Measurements from ENCODE around the gene TAAR2.

Gene TAAR2

DNA sequence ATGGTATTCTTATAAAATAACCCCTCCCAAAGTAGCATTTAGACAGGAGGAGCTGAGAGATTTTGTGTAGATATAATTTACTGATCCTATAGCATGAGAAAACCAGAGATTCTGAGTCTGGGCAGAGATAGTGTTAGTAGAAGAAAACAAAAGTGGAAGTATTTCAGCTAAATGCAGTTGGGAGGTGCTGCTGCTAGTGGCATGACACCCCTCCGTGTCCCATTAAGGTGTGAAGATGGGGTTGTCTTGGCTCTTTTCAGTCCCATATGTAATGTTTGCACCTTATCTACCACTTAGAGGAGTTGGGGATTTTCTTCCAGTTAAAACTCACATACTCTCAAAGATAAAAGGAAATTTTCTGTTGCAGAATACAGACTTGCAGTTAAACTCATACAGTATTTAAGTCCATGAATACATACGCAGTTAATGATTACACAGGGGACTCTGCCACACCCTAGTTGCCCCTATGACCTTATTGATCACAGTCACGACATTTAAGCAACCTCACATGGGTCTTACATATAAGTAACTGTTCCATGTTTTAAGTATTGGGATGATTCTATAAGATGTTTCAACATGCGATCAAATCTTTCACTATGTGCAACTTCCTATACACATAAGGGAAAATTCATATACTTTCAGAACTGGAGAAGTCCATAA, 11.5 kb downstream of the TAAR2 start:
- no peaks in the 10 kb centered on the region for H4K20me1 ChIP-seq (ENCODE audit: insufficient read depth, low read length)
- H3K79me2 ChIP-seq (ENCODE audit: insufficient read depth, low read length): no peaks in the 10 kb centered on the region
- no peak overlapping the region for H3K27ac ChIP-seq (ENCODE audit: low read length)
- no peaks in the 10 kb centered on the region for H3K4me1 ChIP-seq (ENCODE audit: insufficient read depth, low read length)
- H3K4me2 ChIP-seq (ENCODE audit: insufficient read depth, low read length): no peak overlapping the region
- no peak overlapping the region for H2AFZ ChIP-seq (ENCODE audit: low read depth, low read length)
- DNase-seq: no peak
- no peaks in the 10 kb centered on the region for H3K27me3 ChIP-seq (ENCODE audit: insufficient read depth, low read length, poor library complexity)
- no peak overlapping the region for H3K9ac ChIP-seq (ENCODE audit: low read depth, low read length)
- ATAC-seq (ENCODE audit: insufficient read depth, low read depth): no peak
- H3K36me3 ChIP-seq (ENCODE audit: insufficient read depth, low read length): no peaks in the 10 kb centered on the region
- H3K9me3 ChIP-seq (ENCODE audit: insufficient read depth, low read length, severe bottlenecking): no peaks in the 10 kb centered on the region
- H3K4me3 ChIP-seq (ENCODE audit: low read depth in 1 of 2, low read length in 2 of 2): no peak overlapping the region
- TF ChIP-seq, protein P1, sequence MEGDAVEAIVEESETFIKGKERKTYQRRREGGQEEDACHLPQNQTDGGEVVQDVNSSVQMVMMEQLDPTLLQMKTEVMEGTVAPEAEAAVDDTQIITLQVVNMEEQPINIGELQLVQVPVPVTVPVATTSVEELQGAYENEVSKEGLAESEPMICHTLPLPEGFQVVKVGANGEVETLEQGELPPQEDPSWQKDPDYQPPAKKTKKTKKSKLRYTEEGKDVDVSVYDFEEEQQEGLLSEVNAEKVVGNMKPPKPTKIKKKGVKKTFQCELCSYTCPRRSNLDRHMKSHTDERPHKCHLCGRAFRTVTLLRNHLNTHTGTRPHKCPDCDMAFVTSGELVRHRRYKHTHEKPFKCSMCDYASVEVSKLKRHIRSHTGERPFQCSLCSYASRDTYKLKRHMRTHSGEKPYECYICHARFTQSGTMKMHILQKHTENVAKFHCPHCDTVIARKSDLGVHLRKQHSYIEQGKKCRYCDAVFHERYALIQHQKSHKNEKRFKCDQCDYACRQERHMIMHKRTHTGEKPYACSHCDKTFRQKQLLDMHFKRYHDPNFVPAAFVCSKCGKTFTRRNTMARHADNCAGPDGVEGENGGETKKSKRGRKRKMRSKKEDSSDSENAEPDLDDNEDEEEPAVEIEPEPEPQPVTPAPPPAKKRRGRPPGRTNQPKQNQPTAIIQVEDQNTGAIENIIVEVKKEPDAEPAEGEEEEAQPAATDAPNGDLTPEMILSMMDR (IDR thresholded peaks at IDR 0.05; ENCODE audit: borderline replicate concordance, extremely low read depth, low read length, poor library complexity, severe bottlenecking): no peak
- no peak for TF ChIP-seq EZH2 (IDR thresholded peaks at IDR 0.05; ENCODE audit: borderline replicate concordance, low read depth, low read length, severe bottlenecking)

DNA sequence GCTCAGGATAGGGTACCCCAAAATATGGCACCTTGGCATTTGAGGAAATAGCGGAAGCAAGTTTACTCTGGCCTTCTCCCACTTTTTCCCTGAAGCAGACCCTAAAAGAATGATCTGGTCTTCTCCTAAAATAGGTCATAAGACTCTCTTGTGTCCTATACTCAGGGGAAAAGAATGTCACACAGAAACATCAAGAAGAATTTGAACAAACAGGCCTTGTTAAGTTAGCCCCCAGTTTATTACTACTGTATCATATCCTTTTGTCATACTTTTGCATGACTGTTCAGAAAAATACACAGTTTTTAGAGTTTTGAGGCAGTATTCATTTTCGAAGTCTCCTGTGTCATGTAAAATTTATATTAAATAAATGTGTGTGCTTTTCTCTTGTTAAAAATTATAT, 12.5 kb downstream of the TAAR2 start:
- no peak for TF ChIP-seq EZH2 (IDR thresholded peaks at IDR 0.05; ENCODE audit: borderline replicate concordance, low read depth, low read length, severe bottlenecking)
- TF ChIP-seq, protein P1 (IDR thresholded peaks at IDR 0.05; ENCODE audit: borderline replicate concordance, extremely low read depth, low read length, poor library complexity, severe bottlenecking): no peak
- no peaks in the 10 kb centered on the region for H3K27me3 ChIP-seq (ENCODE audit: insufficient read depth, low read length, poor library complexity)
- no peak overlapping the region for H2AFZ ChIP-seq (ENCODE audit: low read depth, low read length)
- no peak overlapping the region for H3K27ac ChIP-seq (ENCODE audit: low read length)
- H3K4me3 ChIP-seq (ENCODE audit: low read depth in 1 of 2, low read length in 2 of 2): no peak overlapping the region
- no peak for ATAC-seq (ENCODE audit: insufficient read depth, low read depth)
- no peaks in the 10 kb centered on the region for H3K79me2 ChIP-seq (ENCODE audit: insufficient read depth, low read length)
- H3K9me3 ChIP-seq (ENCODE audit: insufficient read depth, low read length, severe bottlenecking): no peaks in the 10 kb centered on the region
- no peak for DNase-seq
- H3K4me1 ChIP-seq (ENCODE audit: insufficient read depth, low read length): no peaks in the 10 kb centered on the region
- H3K36me3 ChIP-seq (ENCODE audit: insufficient read depth, low read length): no peaks in the 10 kb centered on the region
- H3K4me2 ChIP-seq (ENCODE audit: insufficient read depth, low read length): no peak overlapping the region
- no peaks in the 10 kb centered on the region for H4K20me1 ChIP-seq (ENCODE audit: insufficient read depth, low read length)
- H3K9ac ChIP-seq (ENCODE audit: low read depth, low read length): no peak overlapping the region

DNA sequence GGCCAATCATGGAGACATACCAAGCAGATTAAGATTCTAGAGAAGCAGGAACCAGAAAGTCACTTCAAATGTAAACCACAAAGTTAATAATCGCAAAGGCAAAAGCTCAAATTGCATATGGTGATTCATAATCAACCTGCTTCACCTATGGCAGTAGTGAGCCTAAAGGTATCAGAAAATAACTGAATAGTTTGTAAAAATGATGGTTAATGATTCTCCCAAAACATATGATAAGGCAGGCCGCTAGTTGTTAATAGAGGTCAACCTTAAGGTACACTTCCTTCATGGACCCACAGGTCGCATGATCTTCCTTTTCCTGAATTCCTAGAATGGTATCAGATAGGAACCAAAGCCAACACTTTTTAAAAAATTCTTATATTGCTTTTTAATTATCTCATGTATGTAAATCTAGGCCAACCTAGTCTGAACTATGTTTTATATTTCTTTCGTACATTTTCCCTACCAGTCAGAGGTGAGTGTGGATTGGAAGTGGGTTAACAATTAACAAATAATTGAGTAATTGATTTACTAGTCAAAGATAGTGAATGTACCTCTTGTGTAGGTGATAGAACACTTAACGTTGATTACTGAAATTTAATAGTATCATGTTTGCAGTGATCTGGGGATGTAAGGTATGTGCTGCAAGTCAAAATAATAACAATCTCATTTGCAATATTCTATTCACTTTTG, 16.4 kb downstream of the TAAR2 start:
- Histone ChIP-seq H3K27me3 (ENCODE audit: insufficient read depth, low read length, poor library complexity) (no peaks in the 10 kb centered on the region), H3K27ac (ENCODE audit: low read length) (no peak overlapping the region), H3K4me2 (ENCODE audit: insufficient read depth, low read length) (no peak overlapping the region), H3K4me3 (ENCODE audit: low read depth in 1 of 2, low read length in 2 of 2) (no peak overlapping the region), H2AFZ (ENCODE audit: low read depth, low read length) (no peak overlapping the region), H3K9me3 (ENCODE audit: insufficient read depth, low read length, severe bottlenecking) (no peaks in the 10 kb centered on the region), H3K79me2 (ENCODE audit: insufficient read depth, low read length) (no peaks in the 10 kb centered on the region), H4K20me1 (ENCODE audit: insufficient read depth, low read length) (no peaks in the 10 kb centered on the region), H3K4me1 (ENCODE audit: insufficient read depth, low read length) (no peaks in the 10 kb centered on the region), H3K9ac (ENCODE audit: low read depth, low read length) (no peak overlapping the region), H3K36me3 (ENCODE audit: insufficient read depth, low read length) (no peaks in the 10 kb centered on the region)
- ATAC-seq (ENCODE audit: insufficient read depth, low read depth): no peak
- DNase-seq: no peak
- TF ChIP-seq EZH2 (IDR thresholded peaks at IDR 0.05; ENCODE audit: borderline replicate concordance, low read depth, low read length, severe bottlenecking): no peak
- TF ChIP-seq, protein P1 (IDR thresholded peaks at IDR 0.05; ENCODE audit: borderline replicate concordance, extremely low read depth, low read length, poor library complexity, severe bottlenecking): no peak
